CD4-positive, alpha-beta memory T cell (primary cell): ENCODE results near the gene CLRN3. TPM values are rescaled to one million over a fixed set of nuclear protein-coding genes. Genes with fewer than 3 reads are reported as not detected.

Experiments used
- CTCF ChIA-PET: fragments of 350-600 bp; sonication (Branson Sonifier 250); formaldehyde crosslinking; loops from one replicate; lab custom pipeline; 2021; ENCODE audit warnings: inconsistent platforms; ENCODE audit not compliant: partially characterized antibody; lab: Charles Lee
- POLR2A ChIA-PET: fragments of 350-600 bp; sonication (Branson Sonifier 250); formaldehyde crosslinking; loops from one replicate; lab custom pipeline; 2021; ENCODE audit not compliant: partially characterized antibody; lab: Charles Lee
- DNase-seq, 5 donors: peaks; one replicate each; pipeline versions ENCODE4 v3.0.0 to v3.0.0-alpha.2; 2020 to 2022; ENCODE audit warnings: mixed read lengths in 1 of 5
- H3K27ac ChIP-seq: one replicate; pipeline ENCODE4 v1.7.0; 2013; ENCODE audit warnings: low read depth, low read length
- H3K27me3 ChIP-seq: 2 replicates; pipeline ENCODE4 v1.7.0; 2013; ENCODE audit warnings: mild to moderate bottlenecking, low read length, moderate library complexity; ENCODE audit not compliant: insufficient read depth
- H3K36me3 ChIP-seq: 2 replicates; pipeline ENCODE4 v1.7.0; 2013; ENCODE audit warnings: mild to moderate bottlenecking, low read length, moderate library complexity; ENCODE audit not compliant: insufficient read depth
- H3K4me1 ChIP-seq: 2 replicates; pipeline ENCODE4 v1.7.0; 2013; ENCODE audit warnings: mild to moderate bottlenecking, low read length, moderate library complexity; ENCODE audit not compliant: insufficient read depth
- H3K4me3 ChIP-seq, 2 donors: one replicate each; pipeline ENCODE4 v1.7.0; 2013; ENCODE audit warnings: low read length in 2 of 2, mild to moderate bottlenecking in 1 of 2
- H3K9me3 ChIP-seq, 2 donors: one replicate each; pipeline ENCODE4 v1.7.0; 2013; ENCODE audit warnings: low read length in 2 of 2, control low read depth in 1 of 2; ENCODE audit not compliant: control insufficient read depth in 1 of 2
- H3K27ac Mint-ChIP-seq, 7 donors: one replicate each; pipeline ENCODE4 v1.8.0; 2020 to 2021; ENCODE audit warnings: mixed read lengths in 7 of 7, mild to moderate bottlenecking in 6 of 7, inconsistent platforms in 3 of 7, moderate library complexity in 3 of 7
- H3K27me3 Mint-ChIP-seq, 2 donors: one replicate each; pipeline ENCODE4 v1.8.0; 2020 to 2021; ENCODE audit warnings: mixed read lengths in 2 of 2
- H3K36me3 Mint-ChIP-seq, 2 donors: one replicate each; pipeline ENCODE4 v1.8.0; 2020 to 2021; ENCODE audit warnings: mixed read lengths in 2 of 2, inconsistent platforms in 1 of 2, mild to moderate bottlenecking in 1 of 2
- H3K4me1 Mint-ChIP-seq, 4 donors: one replicate each; pipeline ENCODE4 v1.8.0; 2020 to 2021; ENCODE audit warnings: mixed read lengths in 4 of 4, mild to moderate bottlenecking in 1 of 4
- H3K4me3 Mint-ChIP-seq, 8 donors: one replicate each; pipeline ENCODE4 v1.8.0; 2020 to 2021; ENCODE audit warnings: mixed read lengths in 8 of 8, mild to moderate bottlenecking in 7 of 8, moderate library complexity in 6 of 8, inconsistent platforms in 3 of 8
- H3K9me3 Mint-ChIP-seq, 8 donors: one replicate each; pipeline ENCODE4 v1.8.0; 2020 to 2021; ENCODE audit warnings: mixed read lengths in 8 of 8, mild to moderate bottlenecking in 5 of 8, inconsistent platforms in 3 of 8, moderate library complexity in 1 of 8
- intact Hi-C: fragments of 100-400 bp; cut with micrococcal nuclease; formaldehyde crosslinking; loops from one replicate; pipeline ENCODE4 v1.15.1; 2023
- polyA plus RNA-seq, 2 donors: library from polyadenylated mRNA; unstranded; fragments of 300-500 nt; fragmentation: Illumina TruSeq; gene quantifications; one replicate each; pipeline ENCODE4 v1.2.3, GENCODE V29; 2021
- total RNA-seq, 2 experiments: library from RNA; stranded (reverse); gene quantifications; one replicate each; pipeline ENCODE4 v1.2.3, GENCODE V29; 2021

The CLRN3 gene
- total and polyA plus RNA-seq, 4 experiments from 2014 or later: not detected

GRCh38 chr10:127918572-127918971 is 25.8 kb upstream of the CLRN3 start:
- H3K36me3 ChIP-seq: no peaks in the 10 kb centered on the region
- H3K4me3 ChIP-seq: no peak overlapping the region
- Mint-ChIP-seq H3K4me3 (no peak overlapping the region), H3K36me3 (no peaks in the 10 kb centered on the region), H3K27me3 (peaks cover 0 to 2% of the 10 kb centered on the region in 2 donors), H3K9me3 (peaks cover 0 to 1% (median 0%) of the 10 kb centered on the region in 8 donors), H3K4me1 (peaks cover 0 to 4% (median 0%) of the 10 kb centered on the region in 4 donors), H3K27ac (no peak overlapping the region)
- intact Hi-C loops: no loop called here
- POLR2A ChIA-PET: no interaction called here
- DNase-seq: no peak
- H3K27me3 ChIP-seq: no peaks in the 10 kb centered on the region
- H3K9me3 ChIP-seq: no peaks in the 10 kb centered on the region
- no peaks in the 10 kb centered on the region for H3K4me1 ChIP-seq
- CTCF ChIA-PET: no interaction called here
- H3K27ac ChIP-seq: no peak overlapping the region

GRCh38 chr10:127916826-127917225 is 24.1 kb upstream of the CLRN3 start:
- H3K4me3 Mint-ChIP-seq: no peak overlapping the region
- Histone ChIP-seq H3K4me3 (no peak overlapping the region), H3K27me3 (no peaks in the 10 kb centered on the region), H3K9me3 (no peaks in the 10 kb centered on the region), H3K36me3 (no peaks in the 10 kb centered on the region), H3K27ac (no peak overlapping the region), H3K4me1 (no peaks in the 10 kb centered on the region)
- DNase-seq: no peak
- POLR2A ChIA-PET: no interaction called here
- CTCF ChIA-PET: no interaction called here
- no peak overlapping the region for H3K27ac Mint-ChIP-seq
- peaks cover 0 to 4% (median 0%) of the 10 kb centered on the region in 4 donors for H3K4me1 Mint-ChIP-seq
- H3K27me3 Mint-ChIP-seq: peaks cover 0 to 3% of the 10 kb centered on the region in 2 donors
- intact Hi-C loops: no loop called here
- H3K9me3 Mint-ChIP-seq: peaks cover 0 to 1% (median 0%) of the 10 kb centered on the region in 8 donors
- H3K36me3 Mint-ChIP-seq: no peaks in the 10 kb centered on the region

- H3K4me3 Mint-ChIP-seq: no peak overlapping the region
- H3K27me3 Mint-ChIP-seq: peaks cover under 1 to 3% of the 10 kb centered on the region in 2 donors
- no peaks in the 10 kb centered on the region for H3K9me3 ChIP-seq
- ChIA-PET POLR2A (no interaction called here), CTCF (interaction anchor here (1.7 kb wide), 1 partner anchor 9 kb away, joined by 5 read pairs; no protein-coding TSS in a partner anchor)
- no peak for DNase-seq
- H3K27ac ChIP-seq: no peak overlapping the region
- no peaks in the 10 kb centered on the region for H3K36me3 Mint-ChIP-seq
- H3K36me3 ChIP-seq: no peaks in the 10 kb centered on the region
- no peak overlapping the region for H3K4me3 ChIP-seq
- intact Hi-C loops: no loop called here
- peaks cover 0 to 1% (median 0%) of the 10 kb centered on the region in 8 donors for H3K9me3 Mint-ChIP-seq
- no peaks in the 10 kb centered on the region for H3K27me3 ChIP-seq
- no peak overlapping the region for H3K27ac Mint-ChIP-seq
- peaks cover 0 to 4% (median 0%) of the 10 kb centered on the region in 4 donors for H3K4me1 Mint-ChIP-seq
- no peaks in the 10 kb centered on the region for H3K4me1 ChIP-seq
Measured at GRCh38 chr10:127915324-127915723, 22.6 kb upstream of the CLRN3 start.

GRCh38 chr10:127913368-127913759 is 20.6 kb upstream of the CLRN3 start:
- Mint-ChIP-seq H3K27me3 (peaks cover 9 to 10% of the 10 kb centered on the region in 2 donors), H3K4me3 (no peak overlapping the region), H3K36me3 (no peaks in the 10 kb centered on the region), H3K4me1 (no peaks in the 10 kb centered on the region), H3K27ac (no peak overlapping the region), H3K9me3 (peaks cover 0 to 1% (median 0%) of the 10 kb centered on the region in 8 donors)
- Histone ChIP-seq H3K27ac (no peak overlapping the region), H3K27me3 (no peaks in the 10 kb centered on the region), H3K4me3 (no peak overlapping the region), H3K9me3 (no peaks in the 10 kb centered on the region), H3K4me1 (no peaks in the 10 kb centered on the region), H3K36me3 (no peaks in the 10 kb centered on the region)
- intact Hi-C loops: no loop called here
- ChIA-PET POLR2A (no interaction called here), CTCF (no interaction called here)
- DNase-seq: no peak

GRCh38 chr10:127912607-127913367 is 20.0 kb upstream of the CLRN3 start:
- no peak for DNase-seq
- H3K27ac Mint-ChIP-seq: no peak overlapping the region
- no peak overlapping the region for H3K4me3 Mint-ChIP-seq
- peaks cover 12 to 14% of the 10 kb centered on the region in 2 donors for H3K27me3 Mint-ChIP-seq
- no peaks in the 10 kb centered on the region for H3K27me3 ChIP-seq
- no peaks in the 10 kb centered on the region for H3K4me1 ChIP-seq
- no peaks in the 10 kb centered on the region for H3K9me3 ChIP-seq
- no peaks in the 10 kb centered on the region for H3K4me1 Mint-ChIP-seq
- H3K36me3 Mint-ChIP-seq: no peaks in the 10 kb centered on the region
- intact Hi-C loops: no loop called here
- no peaks in the 10 kb centered on the region for H3K36me3 ChIP-seq
- POLR2A ChIA-PET: no interaction called here
- CTCF ChIA-PET: no interaction called here
- no peak overlapping the region for H3K4me3 ChIP-seq
- H3K27ac ChIP-seq: no peak overlapping the region
- peaks cover 0 to 1% (median 0%) of the 10 kb centered on the region in 8 donors for H3K9me3 Mint-ChIP-seq

GRCh38 chr10:127911867-127912257 is 19.1 kb upstream of the CLRN3 start:
- Histone ChIP-seq H3K4me1 (no peaks in the 10 kb centered on the region), H3K27ac (no peak overlapping the region), H3K36me3 (no peaks in the 10 kb centered on the region), H3K9me3 (no peaks in the 10 kb centered on the region), H3K4me3 (no peak overlapping the region), H3K27me3 (no peaks in the 10 kb centered on the region)
- Mint-ChIP-seq H3K36me3 (no peaks in the 10 kb centered on the region), H3K27ac (no peak overlapping the region), H3K9me3 (peaks cover 0 to 1% (median 0%) of the 10 kb centered on the region in 8 donors), H3K4me3 (no peak overlapping the region), H3K27me3 (peaks cover 10 to 14% of the 10 kb centered on the region in 2 donors), H3K4me1 (no peaks in the 10 kb centered on the region)
- ChIA-PET CTCF (no interaction called here), POLR2A (no interaction called here)
- DNase-seq: no peak
- intact Hi-C loops: no loop called here

GRCh38 chr10:127911218-127911866 is 18.6 kb upstream of the CLRN3 start:
- Mint-ChIP-seq H3K36me3 (no peaks in the 10 kb centered on the region), H3K9me3 (peaks cover 0 to 1% (median 0%) of the 10 kb centered on the region in 8 donors), H3K4me3 (no peak overlapping the region), H3K4me1 (no peaks in the 10 kb centered on the region), H3K27ac (no peak overlapping the region), H3K27me3 (peaks cover 10 to 18% of the 10 kb centered on the region in 2 donors)
- Histone ChIP-seq H3K4me3 (no peak overlapping the region), H3K27me3 (no peaks in the 10 kb centered on the region), H3K36me3 (no peaks in the 10 kb centered on the region), H3K27ac (no peak overlapping the region), H3K9me3 (no peaks in the 10 kb centered on the region), H3K4me1 (no peaks in the 10 kb centered on the region)
- no peak for DNase-seq
- CTCF ChIA-PET: no interaction called here
- POLR2A ChIA-PET: no interaction called here
- intact Hi-C loops: no loop called here
